Smooth muscle cell (in vitro differentiated cells): Measurements from ENCODE around the gene ARHGEF3. TPM values are rescaled to one million over a fixed set of nuclear protein-coding genes. Genes with fewer than 3 reads are reported as not detected.
"Not testable (repeated sequence)": the region's sequence is repeated elsewhere in the genome, so short reads cannot be mapped to it uniquely, and the experiment has no call there.

Source experiments
- DNase-seq: peaks from one replicate; lab custom pipeline; 2025; ENCODE audit not compliant: unreplicated experiment; lab: John Stamatoyannopoulos, UW
- H2AFZ ChIP-seq: fragments of 200-600 bp; sonication (generic); 2 replicates; pipeline ENCODE4 v1.6.0; 2016; ENCODE audit warnings: antibody characterized with exemption, low read depth, mild to moderate bottlenecking
- H3F3A ChIP-seq: fragments of 200-600 bp; sonication (generic); 2 replicates; pipeline ENCODE4 v1.6.0; 2017; ENCODE audit warnings: antibody characterized with exemption, low read depth
- H3K27ac ChIP-seq: fragments of 200-600 bp; sonication (generic); 2 replicates; pipeline ENCODE4 v1.5.1; 2016; ENCODE audit warnings: low read depth, mild to moderate bottlenecking
- H3K27me3 ChIP-seq: fragments of 200-600 bp; sonication (generic); 2 replicates; pipeline ENCODE4 v1.6.1; 2016; ENCODE audit warnings: low read depth, mild to moderate bottlenecking
- H3K36me3 ChIP-seq: fragments of 200-600 bp; sonication (generic); 2 replicates; pipeline ENCODE4 v1.5.1; 2016; ENCODE audit warnings: low read depth
- H3K4me1 ChIP-seq: fragments of 200-600 bp; sonication (generic); 2 replicates; pipeline ENCODE4 v1.5.1; 2016; ENCODE audit warnings: low read depth
- H3K4me2 ChIP-seq: fragments of 200-600 bp; sonication (generic); 2 replicates; pipeline ENCODE4 v1.6.0; 2016; ENCODE audit warnings: mild to moderate bottlenecking
- H3K4me3 ChIP-seq: fragments of 200-600 bp; sonication (generic); 2 replicates; pipeline ENCODE4 v1.5.1; 2016; ENCODE audit warnings: mild to moderate bottlenecking
- H3K79me2 ChIP-seq: fragments of 200-600 bp; sonication (generic); 2 replicates; pipeline ENCODE4 v1.6.0; 2016; ENCODE audit warnings: low read depth, mild to moderate bottlenecking
- H3K9ac ChIP-seq: fragments of 200-600 bp; sonication (generic); 2 replicates; pipeline ENCODE4 v1.6.0; 2016; ENCODE audit warnings: low read depth
- H3K9me3 ChIP-seq: fragments of 200-600 bp; sonication (generic); replicated peaks from 2 replicates; pipeline ENCODE4 v1.5.1; 2016; ENCODE audit warnings: low read depth
- H4K20me1 ChIP-seq: fragments of 200-600 bp; sonication (generic); 2 replicates; pipeline ENCODE4 v1.6.0; 2016; ENCODE audit warnings: low read depth
- WGBS: methylation state at CpG from one replicate; pipeline ENCODE4 v1.1.7; 2016; ENCODE audit warnings: low lambda C conversion rate; 5-methylcytosine and 5-hydroxymethylcytosine counted together
- polyA plus RNA-seq: library from polyadenylated mRNA; unstranded; fragments of >200 nt; fragmentation: Nextera tagmentation; extraction: Ambion mirVana; gene quantifications from 2 replicates; pipeline ENCODE4 v1.2.1, GENCODE V29; 2016
- total RNA-seq: library from RNA; depleted of rRNA; stranded (reverse); fragments of >200 nt; gene quantifications from 2 replicates; pipeline ENCODE4 v1.2.3, GENCODE V29; 2014
- TF ChIP-seq, protein P1 (sequence below): fragments of 200-600 bp; sonication (generic); IDR thresholded peaks from 2 replicates; pipeline ENCODE4 v1.5.1; 2017; ENCODE audit warnings: borderline replicate concordance, mild to moderate bottlenecking, antibody characterized with exemption; ENCODE audit not compliant: insufficient read depth, poor library complexity, severe bottlenecking

The ARHGEF3 gene
- total and polyA plus RNA-seq, 2 experiments from 2014 or later = 131 to 137 TPM

DNA sequence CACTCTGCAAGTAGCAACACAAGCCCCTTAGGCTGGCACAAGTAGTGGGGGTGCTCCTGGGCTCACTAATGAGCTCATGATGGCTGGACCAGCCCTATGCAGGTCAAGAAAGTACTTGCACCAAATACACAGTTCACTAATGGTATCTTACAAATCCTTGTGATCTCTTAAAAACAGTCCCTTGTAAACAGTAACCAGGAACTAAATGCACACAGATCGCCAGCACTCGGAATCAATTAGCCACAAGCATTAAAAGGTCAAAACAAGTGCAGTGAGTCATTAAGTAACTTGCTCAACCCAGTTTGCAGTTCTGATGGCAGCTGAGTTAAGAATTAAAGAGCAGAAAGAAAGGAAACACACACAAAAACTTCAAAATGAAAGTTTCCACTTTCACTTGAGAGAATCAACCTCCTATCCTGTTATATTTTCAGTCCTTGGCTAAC, 43.2 kb downstream of the ARHGEF3 start:
- WGBS = 0% methylated on average over 2 of the region's 2 CpGs
- peak overlapping the region; percentile 23 for H3K4me3 ChIP-seq
- H3K9ac ChIP-seq = no peak overlapping the region
- H3K4me2 ChIP-seq = peak overlapping the region; percentile 79
- no peaks in the 10 kb centered on the region for H3K9me3 ChIP-seq
- peaks cover 100% of the 10 kb centered on the region for H4K20me1 ChIP-seq
- DNase-seq = no peak
- H3K4me1 ChIP-seq = peaks cover 17% of the 10 kb centered on the region
- H3K79me2 ChIP-seq = peaks cover 96% of the 10 kb centered on the region
- peak overlapping the region; percentile 74 for H3K27ac ChIP-seq
- H2AFZ ChIP-seq = no peak overlapping the region
- H3F3A ChIP-seq = peaks cover 30% of the 10 kb centered on the region
- TF ChIP-seq, protein P1, sequence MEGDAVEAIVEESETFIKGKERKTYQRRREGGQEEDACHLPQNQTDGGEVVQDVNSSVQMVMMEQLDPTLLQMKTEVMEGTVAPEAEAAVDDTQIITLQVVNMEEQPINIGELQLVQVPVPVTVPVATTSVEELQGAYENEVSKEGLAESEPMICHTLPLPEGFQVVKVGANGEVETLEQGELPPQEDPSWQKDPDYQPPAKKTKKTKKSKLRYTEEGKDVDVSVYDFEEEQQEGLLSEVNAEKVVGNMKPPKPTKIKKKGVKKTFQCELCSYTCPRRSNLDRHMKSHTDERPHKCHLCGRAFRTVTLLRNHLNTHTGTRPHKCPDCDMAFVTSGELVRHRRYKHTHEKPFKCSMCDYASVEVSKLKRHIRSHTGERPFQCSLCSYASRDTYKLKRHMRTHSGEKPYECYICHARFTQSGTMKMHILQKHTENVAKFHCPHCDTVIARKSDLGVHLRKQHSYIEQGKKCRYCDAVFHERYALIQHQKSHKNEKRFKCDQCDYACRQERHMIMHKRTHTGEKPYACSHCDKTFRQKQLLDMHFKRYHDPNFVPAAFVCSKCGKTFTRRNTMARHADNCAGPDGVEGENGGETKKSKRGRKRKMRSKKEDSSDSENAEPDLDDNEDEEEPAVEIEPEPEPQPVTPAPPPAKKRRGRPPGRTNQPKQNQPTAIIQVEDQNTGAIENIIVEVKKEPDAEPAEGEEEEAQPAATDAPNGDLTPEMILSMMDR = no peak
- no peaks in the 10 kb centered on the region for H3K27me3 ChIP-seq
- peaks cover 7% of the 10 kb centered on the region for H3K36me3 ChIP-seq

DNA sequence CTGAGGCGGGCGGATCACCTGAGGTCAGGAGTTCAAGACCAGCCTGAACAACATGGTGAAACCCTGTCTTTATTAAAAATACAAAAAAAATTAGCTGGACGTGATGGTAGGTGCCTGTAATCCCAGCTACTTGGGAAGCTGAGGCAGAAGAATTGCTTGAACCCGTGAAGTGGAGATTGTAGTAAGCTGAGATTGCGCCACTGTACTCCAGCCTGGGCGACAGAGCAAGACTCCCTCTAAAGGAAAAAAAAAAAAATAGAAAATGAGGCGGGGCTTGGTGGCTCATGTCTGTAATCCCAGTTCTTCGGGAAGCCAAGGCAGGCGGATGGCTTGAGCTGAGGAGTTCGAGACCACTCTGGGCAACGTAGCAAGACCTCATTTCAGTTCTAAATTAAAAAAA, 43.7 kb downstream of the ARHGEF3 start:
- not testable (repeated sequence) for DNase-seq, H3K9me3 ChIP-seq, H3K9ac ChIP-seq, H3K4me3 ChIP-seq, H3K27me3 ChIP-seq, H2AFZ ChIP-seq, H3K36me3 ChIP-seq
- 77% methylated on average over 11 of the region's 11 CpGs for WGBS
- H3K27ac ChIP-seq = peak overlapping the region; percentile 74
- H3K4me1 ChIP-seq = peaks cover 14% of the 10 kb centered on the region
- H3F3A ChIP-seq = peaks cover 35% of the 10 kb centered on the region
- peak overlapping the region; percentile 79 for H3K4me2 ChIP-seq
- peaks cover 100% of the 10 kb centered on the region for H4K20me1 ChIP-seq
- peaks cover 94% of the 10 kb centered on the region for H3K79me2 ChIP-seq

DNA sequence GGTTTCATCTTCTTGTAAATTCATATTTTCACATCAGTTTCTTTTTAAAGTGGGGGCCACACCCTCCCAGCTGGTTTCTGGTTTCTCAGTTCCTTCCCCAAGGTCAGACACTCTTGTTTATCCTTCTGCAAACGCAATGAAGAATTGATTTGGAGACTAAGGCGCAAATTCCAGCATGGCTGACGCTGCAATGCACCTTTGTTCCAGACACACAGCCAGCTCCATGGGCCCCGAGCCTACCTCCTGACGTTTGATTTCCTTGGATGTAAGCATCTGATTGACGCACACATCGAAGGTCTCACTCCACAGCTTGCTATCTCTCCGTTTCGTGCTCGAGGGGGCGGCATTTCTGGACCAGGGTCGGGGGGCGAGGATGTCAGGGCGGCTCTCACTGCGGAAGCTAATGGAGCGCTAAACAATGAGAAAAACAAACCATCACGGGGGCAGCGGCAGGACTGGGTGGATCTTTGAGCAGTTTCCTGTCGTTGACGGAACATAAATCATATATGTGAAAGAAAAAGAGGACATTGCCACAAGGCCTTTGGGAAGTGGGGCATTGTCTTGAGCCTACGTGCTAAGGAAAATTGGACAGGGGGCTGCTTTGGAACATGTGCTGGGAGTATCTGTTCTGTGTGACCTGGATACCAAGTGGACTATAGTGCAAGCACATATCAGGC, 46.9 kb downstream of the ARHGEF3 start:
- 91% methylated on average over 21 of the region's 21 CpGs for WGBS
- TF ChIP-seq, protein P1 = no peak

DNA sequence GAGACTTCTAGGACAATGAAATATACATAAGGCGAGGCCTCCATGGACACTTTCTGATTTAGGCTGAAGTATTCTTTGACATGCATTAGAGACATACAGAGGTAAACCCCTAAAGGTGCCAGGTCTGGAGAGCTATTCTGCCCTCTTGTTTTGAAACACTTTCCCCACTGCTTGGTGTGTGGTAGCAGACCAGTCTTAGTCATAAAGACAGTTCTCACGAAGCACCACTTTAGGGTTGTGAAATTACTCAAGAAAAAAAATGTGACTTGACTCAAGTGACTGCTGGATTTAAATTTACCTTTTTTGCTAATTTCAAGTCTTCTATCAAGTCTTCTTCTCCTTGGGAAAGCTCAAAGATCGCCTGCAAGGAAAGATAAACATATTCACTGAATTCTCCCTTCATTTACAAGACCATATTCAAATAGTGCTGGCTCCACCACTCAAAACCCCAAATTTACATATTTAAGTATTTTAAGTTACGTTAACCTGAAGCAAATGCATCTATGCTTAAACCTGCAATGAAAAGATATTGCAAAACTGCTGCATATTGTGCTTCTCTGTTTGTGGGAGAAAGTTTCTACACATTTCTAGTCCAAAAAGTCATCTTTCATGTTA, 48.4 kb downstream of the ARHGEF3 start:
- peaks cover 19% of the 10 kb centered on the region for H3K36me3 ChIP-seq
- 67% methylated on average over 4 of the region's 4 CpGs for WGBS
- peaks cover under 1% of the 10 kb centered on the region for H3K4me1 ChIP-seq
- no peak for DNase-seq
- H2AFZ ChIP-seq = no peak overlapping the region
- H3K9me3 ChIP-seq = no peaks in the 10 kb centered on the region
- H3K4me3 ChIP-seq = no peak overlapping the region
- H4K20me1 ChIP-seq = peaks cover 99% of the 10 kb centered on the region
- no peak overlapping the region for H3K4me2 ChIP-seq
- TF ChIP-seq, protein P1 = no peak
- H3F3A ChIP-seq = peaks cover 50% of the 10 kb centered on the region
- peak overlapping the region; percentile 63 for H3K27ac ChIP-seq
- H3K27me3 ChIP-seq = no peaks in the 10 kb centered on the region
- H3K79me2 ChIP-seq = peaks cover 96% of the 10 kb centered on the region
- no peak overlapping the region for H3K9ac ChIP-seq

More for the DNA sequence above, 46.9 kb downstream of the ARHGEF3 start:
- peak overlapping the region; percentile 4 for H3K27ac ChIP-seq
- no peaks in the 10 kb centered on the region for H3K9me3 ChIP-seq
- H3K4me2 ChIP-seq = no peak overlapping the region
- H4K20me1 ChIP-seq = peaks cover 99% of the 10 kb centered on the region
- H3K27me3 ChIP-seq = no peaks in the 10 kb centered on the region
- no peak overlapping the region for H3K4me3 ChIP-seq
- H2AFZ ChIP-seq = no peak overlapping the region
- peaks cover 15% of the 10 kb centered on the region for H3K36me3 ChIP-seq
- H3F3A ChIP-seq = peaks cover 48% of the 10 kb centered on the region
- no peak overlapping the region for H3K9ac ChIP-seq
- H3K4me1 ChIP-seq = peaks cover 6% of the 10 kb centered on the region
- DNase-seq = no peak
- peaks cover 94% of the 10 kb centered on the region for H3K79me2 ChIP-seq
